H9 (cell line): Measurements from ENCODE around the gene FAM222B. TPM values are rescaled to one million over a fixed set of nuclear protein-coding genes. Genes with fewer than 3 reads are reported as not detected.

ENCODE experiments used
- DNase-seq: peaks from one replicate; pipeline ENCODE4 v3.0.0-alpha.2; 2017
- H2AFZ ChIP-seq: one replicate; pipeline ENCODE4 v1.6.1; 2013; ENCODE audit warnings: mild to moderate bottlenecking, low read length, control low read depth, moderate library complexity
- H2AK5ac ChIP-seq: 2 replicates; pipeline ENCODE4 v1.6.1; 2013; ENCODE audit warnings: low read length, control low read depth, mixed read lengths; ENCODE audit not compliant: insufficient read length
- H2BK120ac ChIP-seq: one replicate; pipeline ENCODE4 v1.6.1; 2013; ENCODE audit warnings: low read depth, mild to moderate bottlenecking, low read length, control low read depth, inconsistent platforms; ENCODE audit not compliant: poor library complexity, severe bottlenecking
- H2BK12ac ChIP-seq: 2 replicates; pipeline ENCODE4 v1.6.1; 2013; ENCODE audit warnings: low read length, control low read depth, mixed read lengths, low read depth; ENCODE audit not compliant: insufficient read length
- H2BK15ac ChIP-seq: 2 replicates; pipeline ENCODE4 v1.6.1; 2013; ENCODE audit warnings: low read depth, low read length, control low read depth
- H2BK20ac ChIP-seq: one replicate; pipeline ENCODE4 v1.6.1; 2013; ENCODE audit warnings: low read depth, mild to moderate bottlenecking, low read length, control low read depth, inconsistent platforms; ENCODE audit not compliant: poor library complexity, severe bottlenecking
- H2BK5ac ChIP-seq: 2 replicates; pipeline ENCODE4 v1.6.1; 2013; ENCODE audit warnings: low read length, control low read depth, mixed read lengths; ENCODE audit not compliant: insufficient read length
- H3K14ac ChIP-seq: 2 replicates; pipeline ENCODE4 v1.6.1; 2013; ENCODE audit warnings: low read length, control low read depth; ENCODE audit not compliant: insufficient read depth
- H3K18ac ChIP-seq: 2 replicates; pipeline ENCODE4 v1.6.1; 2013; ENCODE audit warnings: low read depth, mild to moderate bottlenecking, mixed read lengths, low read length, control low read depth; ENCODE audit not compliant: insufficient read length
- H3K23ac ChIP-seq: 2 replicates; pipeline ENCODE4 v1.6.1; 2013; ENCODE audit warnings: low read length, control low read depth, mixed read lengths, low read depth; ENCODE audit not compliant: insufficient read length
- H3K23me2 ChIP-seq: 2 replicates; pipeline ENCODE4 v1.6.1; 2013; ENCODE audit warnings: low read depth, mild to moderate bottlenecking, mixed read lengths, low read length, control low read depth; ENCODE audit not compliant: insufficient read length, poor library complexity, severe bottlenecking
- H3K27ac ChIP-seq: 2 replicates; pipeline ENCODE4 v1.5.1; 2013; ENCODE audit warnings: low read length, control low read depth, mixed read lengths, low read depth; ENCODE audit not compliant: insufficient read length
- H3K27me3 ChIP-seq: 2 replicates; pipeline ENCODE4 v1.6.1; 2013; ENCODE audit warnings: low read length, control low read depth, inconsistent platforms; ENCODE audit not compliant: insufficient read depth
- H3K4ac ChIP-seq: 2 replicates; pipeline ENCODE4 v1.6.1; 2013; ENCODE audit warnings: low read depth, mild to moderate bottlenecking, control low read depth, inconsistent platforms, low read length, moderate library complexity
- H3K4me1 ChIP-seq: 2 replicates; pipeline ENCODE4 v1.6.1; 2013; ENCODE audit warnings: low read length, control low read depth, inconsistent platforms; ENCODE audit not compliant: insufficient read depth
- H3K4me2 ChIP-seq: 2 replicates; pipeline ENCODE4 v1.6.1; 2013; ENCODE audit warnings: low read length, control low read depth, mixed read lengths; ENCODE audit not compliant: insufficient read length, insufficient read depth
- H3K56ac ChIP-seq: 2 replicates; pipeline ENCODE4 v1.6.1; 2013; ENCODE audit warnings: low read depth, mild to moderate bottlenecking, mixed read lengths, low read length, control low read depth; ENCODE audit not compliant: insufficient read length
- H3K79me1 ChIP-seq: 2 replicates; pipeline ENCODE4 v1.6.1; 2013; ENCODE audit warnings: low read depth, mild to moderate bottlenecking, moderate library complexity, low read length, control low read depth, inconsistent platforms; ENCODE audit not compliant: insufficient read depth, poor library complexity, severe bottlenecking
- H3K79me2 ChIP-seq: 2 replicates; pipeline ENCODE4 v1.6.1; 2013; ENCODE audit warnings: low read length, control low read depth, inconsistent platforms; ENCODE audit not compliant: insufficient read depth
- H3K9ac ChIP-seq: 2 replicates; pipeline ENCODE4 v1.6.1; 2013; ENCODE audit warnings: low read length, control low read depth, mixed read lengths; ENCODE audit not compliant: insufficient read length; ENCODE audit errors: extremely low read depth
- H3K9me3 ChIP-seq: one replicate; pipeline ENCODE4 v1.6.1; 2013; ENCODE audit warnings: low read depth, low read length, inconsistent platforms; ENCODE audit not compliant: control insufficient read depth
- H3T11ph ChIP-seq: one replicate; pipeline ENCODE4 v1.6.1; 2013; ENCODE audit warnings: mild to moderate bottlenecking, low read length, control low read depth, inconsistent platforms
- H4K20me1 ChIP-seq: one replicate; pipeline ENCODE4 v1.6.1; 2013; ENCODE audit not compliant: control insufficient read depth, insufficient read length, insufficient read depth
- H4K5ac ChIP-seq: 2 replicates; pipeline ENCODE4 v1.6.1; 2013; ENCODE audit warnings: low read depth, mild to moderate bottlenecking, mixed read lengths, low read length, control low read depth; ENCODE audit not compliant: insufficient read length
- H4K8ac ChIP-seq: replicated peaks from 2 replicates; pipeline ENCODE4 v1.6.1; 2013; ENCODE audit warnings: low read length, control low read depth, mixed read lengths, low read depth; ENCODE audit not compliant: insufficient read length
- H4K91ac ChIP-seq: 2 replicates; pipeline ENCODE4 v1.6.1; 2013; ENCODE audit warnings: low read depth, mild to moderate bottlenecking, moderate library complexity, mixed read lengths, low read length, control low read depth; ENCODE audit not compliant: insufficient read length
- H3K27ac Mint-ChIP-seq, 3 experiments: 2 replicates in 2 of 3; 3 replicates in 1 of 3; pipeline ENCODE4 v1.8.0; 2020 to 2021; ENCODE audit warnings: mixed read lengths in 3 of 3, mild to moderate bottlenecking in 1 of 3, moderate library complexity in 1 of 3
- H3K27me3 Mint-ChIP-seq: 2 replicates; pipeline ENCODE4 v1.8.0; 2021; ENCODE audit warnings: low read depth, mild to moderate bottlenecking, moderate library complexity, mixed read lengths
- H3K36me3 Mint-ChIP-seq, 3 experiments: 2 replicates in 2 of 3; 3 replicates in 1 of 3; pipeline ENCODE4 v1.8.0; 2020 to 2021; ENCODE audit warnings: low read depth in 3 of 3, mixed read lengths in 3 of 3; ENCODE audit not compliant: insufficient read depth in 1 of 3
- H3K4me1 Mint-ChIP-seq, 2 experiments: 2 replicates each; pipeline ENCODE4 v1.8.0; 2020; ENCODE audit warnings: mixed read lengths in 2 of 2
- H3K4me3 Mint-ChIP-seq, 2 experiments: 2 replicates in 1 of 2; 3 replicates in 1 of 2; pipeline ENCODE4 v1.8.0; 2020 to 2021; ENCODE audit warnings: mild to moderate bottlenecking in 2 of 2, mixed read lengths in 2 of 2, moderate library complexity in 1 of 2
- H3K9me3 Mint-ChIP-seq, 2 experiments: 2 replicates in 1 of 2; 3 replicates in 1 of 2; pipeline ENCODE4 v1.8.0; 2020; ENCODE audit warnings: mild to moderate bottlenecking in 2 of 2, mixed read lengths in 2 of 2, moderate library complexity in 1 of 2
- WGBS: extraction: QIAGEN DNeasy Blood & Tissue Kit; methylation state at CpG from one replicate; pipeline ENCODE4 v1.1.7; 2013; ENCODE audit warnings: missing lambda C conversion rate, low lambda C conversion rate, mixed read lengths; ENCODE audit not compliant: insufficient read length; ENCODE audit errors: extremely low coverage; 5-methylcytosine and 5-hydroxymethylcytosine counted together
- total RNA-seq: library from RNA; stranded (reverse); gene quantifications from 2 replicates; pipeline ENCODE4 v1.2.1, GENCODE V29; 2021
- TF ChIP-seq, protein P1 (sequence below): fragments of 200-600 bp; sonication (generic); conservative IDR thresholded peaks from 3 replicates; pipeline ENCODE4 v1.8.0; 2021; ENCODE audit warnings: antibody characterized with exemption, mild to moderate bottlenecking

FAM222B gene
- total RNA-seq, 1 experiment from 2014 or later: 76.1 TPM

DNA sequence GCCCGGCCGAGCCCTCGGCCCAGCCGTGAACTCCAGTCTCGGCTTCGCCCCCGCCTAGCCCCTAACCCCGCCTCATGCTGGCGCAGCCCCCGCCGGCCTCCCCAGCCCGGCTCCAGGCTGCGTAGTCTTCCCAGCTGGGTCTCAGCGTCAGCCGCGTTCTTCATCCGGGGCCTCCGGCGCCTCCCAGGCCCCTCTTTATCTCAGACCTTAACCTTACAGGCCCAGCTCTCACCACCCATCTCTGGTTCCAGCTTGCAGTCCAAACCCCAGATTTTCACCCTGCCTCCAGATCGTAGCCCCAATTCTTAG lies 130.9 kb downstream of the FAM222B start, which contains the start of gene PROCA1:
Gene PROCA1, minus strand, starts transcription at position 166 of the 309 bp plus-strand sequence. CDS start 228 bp downstream, outside the sequence.
- Mint-ChIP-seq H3K27me3 (no peaks in the 10 kb centered on the region), H3K9me3 (no peaks in the 10 kb centered on the region), H3K4me1 (peaks cover 29 to 43% of the 10 kb centered on the region in 2 experiments), H3K4me3 (peak within 1 kb of the TSS; percentile 89 to 96), H3K27ac (peak within 1 kb of the TSS; percentile 99 to 100 (median 99)), H3K36me3 (peaks cover 23 to 43% (median 29%) of the 10 kb centered on the region in 3 experiments; a peak in 6 of 7 replicates)
- Histone ChIP-seq H2BK5ac (no peak within 1 kb of the TSS), H3K4me1 (peaks cover 3% of the 10 kb centered on the region; the same call in 1 of the 2 replicates), H3T11ph (no peak within 1 kb of the TSS), H4K8ac (no peak within 1 kb of the TSS), H3K18ac (peak within 1 kb of the TSS; percentile 94), H2BK20ac (no peak within 1 kb of the TSS), H4K20me1 (no peaks in the 10 kb centered on the region), H3K4ac (no peak within 1 kb of the TSS), H3K23me2 (peaks cover 17% of the 10 kb centered on the region), H2BK15ac (no peak within 1 kb of the TSS), H3K79me1 (peaks cover 4% of the 10 kb centered on the region), H3K23ac (no peak within 1 kb of the TSS), H3K4me2 (peak within 1 kb of the TSS; percentile 66), H3K27me3 (no peaks in the 10 kb centered on the region), H2AK5ac (no peak within 1 kb of the TSS), H2BK120ac (no peak within 1 kb of the TSS), H3K56ac (no peak within 1 kb of the TSS), H3K9me3 (no peaks in the 10 kb centered on the region), H3K79me2 (peaks cover 6% of the 10 kb centered on the region; the same call in 1 of the 2 replicates), H4K5ac (peak within 1 kb of the TSS; percentile 7), H4K91ac (no peak within 1 kb of the TSS), H3K27ac (peak within 1 kb of the TSS; percentile 68), H3K9ac (peak within 1 kb of the TSS; percentile 79), H3K14ac (peak within 1 kb of the TSS; percentile 94), H2BK12ac (no peak within 1 kb of the TSS), H2AFZ (no peak within 1 kb of the TSS)
- no CpG with 5 or more reads among the region's 20 CpGs for WGBS
- TF ChIP-seq, protein P1, sequence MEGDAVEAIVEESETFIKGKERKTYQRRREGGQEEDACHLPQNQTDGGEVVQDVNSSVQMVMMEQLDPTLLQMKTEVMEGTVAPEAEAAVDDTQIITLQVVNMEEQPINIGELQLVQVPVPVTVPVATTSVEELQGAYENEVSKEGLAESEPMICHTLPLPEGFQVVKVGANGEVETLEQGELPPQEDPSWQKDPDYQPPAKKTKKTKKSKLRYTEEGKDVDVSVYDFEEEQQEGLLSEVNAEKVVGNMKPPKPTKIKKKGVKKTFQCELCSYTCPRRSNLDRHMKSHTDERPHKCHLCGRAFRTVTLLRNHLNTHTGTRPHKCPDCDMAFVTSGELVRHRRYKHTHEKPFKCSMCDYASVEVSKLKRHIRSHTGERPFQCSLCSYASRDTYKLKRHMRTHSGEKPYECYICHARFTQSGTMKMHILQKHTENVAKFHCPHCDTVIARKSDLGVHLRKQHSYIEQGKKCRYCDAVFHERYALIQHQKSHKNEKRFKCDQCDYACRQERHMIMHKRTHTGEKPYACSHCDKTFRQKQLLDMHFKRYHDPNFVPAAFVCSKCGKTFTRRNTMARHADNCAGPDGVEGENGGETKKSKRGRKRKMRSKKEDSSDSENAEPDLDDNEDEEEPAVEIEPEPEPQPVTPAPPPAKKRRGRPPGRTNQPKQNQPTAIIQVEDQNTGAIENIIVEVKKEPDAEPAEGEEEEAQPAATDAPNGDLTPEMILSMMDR: no peak
- no peak for DNase-seq
